ENCODE results near the gene NT5C1B. TPM values are rescaled to one million over a fixed set of nuclear protein-coding genes. Genes with fewer than 3 reads are reported as not detected.

The NT5C1B gene
- total RNA-seq, 1 donor from 2014 or later: not detected

DNA sequence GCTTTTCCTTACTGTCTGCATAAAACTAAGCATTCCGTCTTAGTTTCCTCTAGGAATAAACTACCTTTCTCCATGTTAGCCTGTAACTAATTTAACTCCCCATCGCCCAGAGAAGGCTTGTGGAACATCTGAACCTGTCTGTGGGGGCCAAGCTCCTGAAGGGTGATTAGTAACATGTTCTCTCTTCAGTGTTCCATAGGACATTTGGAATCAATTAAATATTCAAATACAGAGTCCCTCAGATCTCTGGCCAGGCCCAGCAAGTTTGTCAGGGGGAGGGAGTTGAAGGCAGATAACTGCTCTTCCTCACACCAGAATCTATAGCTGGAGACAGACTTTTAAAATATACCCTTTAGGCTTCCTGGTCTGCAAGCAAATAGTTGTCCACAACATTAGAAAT, 37.7 kb downstream of the NT5C1B start:
- DNase-seq (ENCODE audit: low read depth): no peak

DNA sequence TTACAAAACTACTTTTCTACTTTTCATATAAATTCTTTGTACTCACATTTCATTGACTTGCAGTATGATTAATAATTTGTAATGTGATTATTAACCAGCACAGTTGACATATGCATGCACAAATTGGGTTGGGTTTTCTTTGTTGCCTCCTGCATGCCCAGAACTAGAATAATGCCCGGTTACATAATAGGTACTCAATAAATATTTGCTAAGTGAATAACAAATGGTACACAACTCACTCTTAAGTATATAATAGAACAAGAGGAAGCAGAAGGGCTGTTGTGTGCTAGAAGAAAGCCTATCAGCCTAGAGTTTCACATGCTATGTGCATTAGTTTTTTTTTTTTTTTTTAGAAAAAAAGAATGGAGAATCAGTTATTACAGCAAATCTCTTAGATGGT, 38.2 kb downstream of the NT5C1B start:
- DNase-seq (ENCODE audit: low read depth): no peak

DNA sequence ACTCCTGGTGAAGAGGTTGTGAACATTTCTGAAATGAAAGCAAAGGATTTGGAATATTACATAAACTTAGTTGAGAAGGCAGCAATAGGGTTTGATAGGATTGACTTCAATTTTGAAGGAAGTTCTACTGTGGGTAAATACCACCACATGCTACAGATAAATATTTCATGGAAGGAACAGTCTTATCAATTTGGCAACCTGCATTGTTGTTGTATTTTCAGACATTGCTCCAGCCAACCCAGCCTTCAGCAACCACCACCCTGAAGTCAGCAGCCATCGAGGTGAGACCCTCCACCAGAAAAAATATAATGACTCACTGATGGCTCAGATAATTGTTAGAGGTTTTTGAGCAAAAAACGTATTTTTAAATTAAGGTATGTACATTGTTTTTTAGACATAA, 38.9 kb downstream of the NT5C1B start:
- DNase-seq (ENCODE audit: low read depth): no peak

DNA sequence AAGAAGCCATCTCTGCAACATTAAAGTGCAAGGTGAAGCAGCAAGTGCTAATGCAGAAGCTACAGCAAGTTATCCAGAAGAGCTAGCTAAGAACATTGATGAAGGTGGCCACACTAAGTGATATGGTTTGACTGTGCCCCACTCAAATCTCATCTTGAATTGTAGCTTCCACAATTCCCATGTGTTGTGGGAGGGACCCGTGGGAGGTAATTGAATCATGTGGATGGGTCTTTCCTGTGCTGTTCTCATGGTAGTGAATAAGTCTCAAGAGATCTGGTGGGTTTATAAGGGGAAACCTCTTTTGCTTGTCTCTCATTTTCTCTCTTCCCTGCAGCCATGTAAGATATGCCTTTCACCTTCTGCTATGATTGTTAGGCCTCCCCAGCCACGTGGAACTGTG, 40.3 kb downstream of the NT5C1B start:
- DNase-seq (ENCODE audit: low read depth): no peak

DNA sequence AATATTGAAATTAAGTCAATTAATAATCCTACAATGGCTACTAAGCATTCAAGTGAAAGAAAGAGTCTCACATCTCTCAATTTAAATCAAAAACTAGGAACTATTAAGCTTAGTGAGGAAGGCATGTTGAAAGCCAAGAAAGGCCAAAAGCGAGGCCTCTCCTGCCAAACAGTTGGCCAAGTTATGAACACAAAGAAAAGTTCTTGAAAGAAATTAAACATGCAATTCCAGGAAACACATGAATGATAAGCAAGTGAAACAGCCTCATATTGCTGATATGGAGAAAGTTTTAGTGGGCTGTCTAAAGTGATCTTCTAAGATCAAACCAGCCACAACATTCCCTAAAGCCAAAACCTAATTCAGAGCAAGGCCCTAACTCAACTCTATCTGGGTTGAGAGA, 40.7 kb downstream of the NT5C1B start:
- no peak for DNase-seq (ENCODE audit: low read depth)

DNA sequence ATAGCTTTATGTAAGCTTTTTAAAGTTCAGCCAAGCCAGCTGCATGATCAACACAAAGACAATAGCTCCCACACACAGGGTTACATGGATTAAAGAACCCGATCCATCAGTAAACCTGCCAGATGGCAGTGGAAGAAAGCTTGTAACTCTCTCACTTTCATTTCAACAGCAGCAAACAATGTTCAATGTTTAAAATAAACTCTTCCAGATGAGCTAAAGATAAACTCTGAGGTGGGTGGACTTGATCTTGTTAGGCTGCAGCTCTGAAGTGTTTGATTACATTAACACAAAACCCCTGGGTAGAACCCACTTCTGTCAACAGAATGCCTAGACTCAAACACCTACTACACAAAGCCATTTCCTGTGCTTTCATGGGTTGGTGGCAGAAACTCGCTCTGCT, 42.8 kb downstream of the NT5C1B start:
- DNase-seq (ENCODE audit: low read depth): no peak

DNA sequence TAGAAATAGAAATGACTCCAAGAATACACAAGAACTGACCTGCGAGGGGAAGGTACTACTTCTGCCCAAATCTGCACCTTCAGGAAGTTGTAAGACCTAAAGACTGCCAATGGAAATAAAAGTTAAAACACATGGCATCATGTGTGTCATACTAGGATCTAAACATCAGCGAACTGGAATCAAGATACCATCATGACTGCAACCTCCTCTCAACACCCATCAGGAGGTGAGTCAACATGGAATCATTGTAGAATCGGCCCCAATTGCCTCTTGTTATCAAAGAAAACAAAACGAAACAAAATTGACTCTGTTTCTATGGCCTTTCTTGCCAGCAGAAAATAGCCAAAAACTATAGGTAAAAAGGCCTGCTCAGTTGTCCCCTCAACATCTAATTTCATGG, 44.0 kb downstream of the NT5C1B start:
- DNase-seq (ENCODE audit: low read depth): no peak

DNA sequence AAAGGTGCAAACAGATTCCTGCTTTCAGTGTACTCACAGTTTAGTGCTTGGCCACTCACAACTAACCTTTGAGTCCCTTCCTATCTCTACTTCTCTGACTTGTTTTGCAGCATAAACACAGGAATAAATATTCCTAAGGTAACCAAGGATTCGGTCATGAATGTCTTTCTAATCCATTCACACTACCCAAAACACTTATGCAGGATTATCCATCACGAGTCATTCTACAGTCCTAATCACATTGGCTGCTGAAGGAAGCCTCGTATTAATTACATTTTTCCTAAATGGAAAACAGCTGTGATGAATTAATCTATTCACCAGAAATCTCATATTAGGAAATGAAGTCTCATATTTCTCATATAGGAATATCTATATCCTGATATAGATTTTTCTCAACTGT, 45.2 kb downstream of the NT5C1B start:
- no peak for DNase-seq (ENCODE audit: low read depth)

DNA sequence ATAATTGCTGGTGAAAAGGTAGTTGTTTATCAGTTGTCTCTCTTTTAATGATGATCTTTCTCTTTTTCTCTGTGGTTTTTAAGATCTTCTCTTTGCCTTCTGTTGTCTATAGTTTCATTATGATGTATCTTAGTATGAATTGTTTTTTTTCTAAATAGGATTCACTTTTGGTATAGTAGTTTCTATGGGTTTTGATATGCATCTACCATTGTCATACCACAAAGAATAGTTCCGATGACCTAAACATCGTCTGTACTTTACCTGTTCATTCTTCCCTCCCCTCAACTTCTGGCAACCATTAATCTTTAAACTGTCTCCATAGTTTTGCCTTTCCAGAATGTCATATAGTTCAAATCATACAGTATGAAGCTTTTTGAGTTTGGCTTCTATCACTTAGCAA, 48.5 kb downstream of the NT5C1B start:
- DNase-seq (ENCODE audit: low read depth): no peak

DNA sequence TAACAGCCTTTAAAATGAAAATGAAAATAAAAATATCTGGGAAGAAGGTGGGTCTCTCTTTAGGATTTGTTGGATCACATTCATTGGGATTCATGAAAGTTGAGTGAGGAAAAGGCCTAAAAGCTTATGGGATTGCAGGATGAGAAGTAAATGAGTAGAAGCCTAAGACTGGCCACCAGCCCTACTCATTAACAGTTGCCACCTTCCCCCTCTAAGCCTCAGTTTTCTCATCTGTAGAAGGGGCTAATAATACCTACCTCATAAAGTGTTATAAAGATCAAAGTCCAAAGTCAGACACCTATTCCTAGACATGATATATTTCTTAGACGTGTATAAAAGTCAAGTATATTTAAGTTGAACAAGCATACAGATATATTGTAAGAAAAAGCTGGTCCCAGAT, 52.7 kb downstream of the NT5C1B start:
- no peak for DNase-seq (ENCODE audit: low read depth)

DNA sequence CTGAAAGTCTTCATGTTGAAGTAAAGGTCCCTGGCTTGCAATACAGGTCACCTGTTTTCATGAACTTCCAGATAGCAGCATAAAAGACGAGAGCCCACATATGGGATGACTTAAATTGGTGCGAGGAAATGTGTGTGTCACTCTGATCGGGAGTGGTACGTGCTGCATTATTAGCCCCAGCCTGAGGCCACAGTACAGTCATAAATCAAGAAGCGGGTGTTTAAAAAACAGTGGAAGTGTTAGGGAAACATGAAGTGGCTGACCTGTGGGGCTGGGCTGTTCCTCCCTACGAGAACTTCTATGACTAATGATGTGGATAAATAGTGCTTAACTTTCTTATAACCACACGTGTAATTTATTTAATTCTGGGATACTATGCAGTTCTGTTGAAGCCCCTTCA, 53.3 kb downstream of the NT5C1B start:
- no peak for DNase-seq (ENCODE audit: low read depth)

DNA sequence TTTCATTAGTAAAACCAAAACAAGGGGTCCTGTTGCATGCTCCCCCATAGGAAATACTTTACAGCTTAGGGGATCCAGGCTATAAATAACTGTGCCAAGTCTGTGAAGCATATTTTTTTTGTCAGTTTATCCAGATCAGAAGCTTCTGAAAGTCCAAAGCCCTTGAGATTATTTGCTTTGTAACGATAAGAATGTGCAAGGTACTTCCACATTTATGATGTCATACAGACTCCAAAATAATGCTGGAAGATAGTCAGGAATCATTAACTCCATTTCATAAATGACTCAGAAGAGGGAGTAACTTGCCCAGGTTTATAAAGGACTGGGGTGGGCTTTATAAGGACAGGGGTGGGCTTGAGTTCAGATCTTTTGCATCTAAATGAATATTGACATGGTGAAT, 58.2 kb downstream of the NT5C1B start:
- DNase-seq (ENCODE audit: low read depth): no peak

DNA sequence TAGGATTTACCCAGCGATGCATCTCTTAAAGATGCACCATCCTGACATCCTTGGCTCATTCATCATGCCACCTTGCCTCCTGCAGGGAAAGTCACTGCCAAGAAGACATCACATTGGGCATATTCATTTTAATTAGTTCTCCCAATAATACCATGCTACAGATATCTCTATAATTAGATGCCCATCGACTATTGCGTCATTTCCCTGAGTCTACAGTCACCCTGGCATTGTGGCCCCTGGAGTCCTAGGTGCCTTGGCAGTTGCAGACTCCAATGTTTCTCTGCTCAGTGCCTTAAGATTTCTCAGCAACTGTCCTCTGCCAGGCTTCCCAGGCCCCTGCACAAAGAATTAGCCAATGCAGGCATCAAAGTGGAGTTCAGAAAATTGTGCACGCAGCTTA, 61.5 kb downstream of the NT5C1B start:
- DNase-seq (ENCODE audit: low read depth): no peak

DNA sequence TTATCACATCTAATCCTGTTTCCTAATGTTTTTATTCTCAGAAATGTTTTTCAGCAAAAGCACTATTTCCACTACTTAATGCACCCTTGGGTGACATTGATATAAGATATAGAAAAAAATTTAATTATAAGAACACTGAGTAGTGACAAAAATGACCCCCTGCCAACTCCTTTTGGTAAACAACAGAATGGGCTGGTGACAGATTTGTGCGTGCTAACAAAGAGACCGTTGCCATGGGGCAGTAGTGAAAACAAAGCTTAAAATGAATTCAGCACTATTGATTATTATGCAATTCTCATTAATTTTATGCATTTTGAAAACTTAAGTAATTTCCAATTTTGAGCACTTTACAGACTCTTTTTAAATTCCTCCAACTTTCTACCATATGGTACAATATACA, 62.0 kb downstream of the NT5C1B start:
- DNase-seq (ENCODE audit: low read depth): no peak

DNA sequence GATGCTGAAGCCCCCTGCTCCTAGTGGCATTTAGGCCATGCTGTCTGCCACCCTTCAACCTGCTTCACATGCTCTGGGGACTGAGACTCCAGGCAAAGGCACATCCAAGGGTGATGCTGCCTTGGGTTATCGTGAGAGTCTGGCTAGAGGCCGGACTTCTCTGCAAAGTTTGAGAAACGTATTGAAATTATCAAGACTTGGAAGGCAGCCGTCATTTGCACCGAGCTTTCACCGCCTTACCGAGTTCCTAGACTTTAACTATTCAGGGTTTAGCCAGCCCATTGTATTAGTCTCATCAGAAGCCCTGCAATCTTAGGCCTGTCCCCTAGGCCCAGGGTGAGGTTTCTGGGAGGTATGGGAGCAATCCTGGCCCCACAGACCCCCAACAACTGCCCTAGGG, 62.9 kb downstream of the NT5C1B start:
- no peak for DNase-seq (ENCODE audit: low read depth)

DNA sequence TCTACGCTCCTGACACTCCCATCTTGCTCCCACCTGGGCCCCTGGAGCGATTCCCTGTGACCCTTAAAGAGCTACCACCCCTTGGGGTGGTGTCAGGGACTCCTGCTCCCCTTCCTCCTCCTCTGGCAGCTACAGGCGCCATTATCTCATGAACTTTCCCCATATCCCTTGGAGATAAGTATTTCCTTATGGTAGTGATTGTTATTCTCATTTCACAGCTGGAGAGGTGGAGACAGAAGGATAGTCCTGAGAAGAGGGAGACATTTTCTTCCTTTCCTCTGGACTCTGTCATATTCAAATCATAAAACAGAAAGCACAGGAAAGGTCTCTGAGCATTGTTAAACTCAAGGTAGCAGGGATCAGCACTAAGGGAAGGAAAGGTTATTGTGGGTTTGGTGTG, 63.5 kb downstream of the NT5C1B start:
- no peak for DNase-seq (ENCODE audit: low read depth)

DNA sequence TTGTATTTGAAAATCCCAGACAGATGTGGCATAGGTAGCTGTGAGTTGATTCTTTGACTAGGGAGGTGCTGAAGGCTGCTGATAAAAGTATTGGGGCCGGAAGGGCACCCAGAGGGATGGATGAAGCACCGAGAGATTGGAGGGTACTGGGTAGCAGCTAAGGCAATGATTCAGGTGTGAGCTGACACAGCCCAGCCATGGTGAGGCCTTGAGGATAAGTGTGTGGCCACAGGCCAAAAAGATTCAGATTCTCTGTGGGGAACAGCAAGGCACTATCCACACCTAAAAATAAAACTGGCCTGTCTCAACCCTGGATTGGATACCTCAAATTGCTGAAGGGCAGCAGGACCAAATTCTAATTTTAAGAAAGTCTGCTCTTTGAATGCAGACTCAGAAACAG, 64.1 kb downstream of the NT5C1B start:
- DNase-seq (ENCODE audit: low read depth): peak; percentile 58

DNA sequence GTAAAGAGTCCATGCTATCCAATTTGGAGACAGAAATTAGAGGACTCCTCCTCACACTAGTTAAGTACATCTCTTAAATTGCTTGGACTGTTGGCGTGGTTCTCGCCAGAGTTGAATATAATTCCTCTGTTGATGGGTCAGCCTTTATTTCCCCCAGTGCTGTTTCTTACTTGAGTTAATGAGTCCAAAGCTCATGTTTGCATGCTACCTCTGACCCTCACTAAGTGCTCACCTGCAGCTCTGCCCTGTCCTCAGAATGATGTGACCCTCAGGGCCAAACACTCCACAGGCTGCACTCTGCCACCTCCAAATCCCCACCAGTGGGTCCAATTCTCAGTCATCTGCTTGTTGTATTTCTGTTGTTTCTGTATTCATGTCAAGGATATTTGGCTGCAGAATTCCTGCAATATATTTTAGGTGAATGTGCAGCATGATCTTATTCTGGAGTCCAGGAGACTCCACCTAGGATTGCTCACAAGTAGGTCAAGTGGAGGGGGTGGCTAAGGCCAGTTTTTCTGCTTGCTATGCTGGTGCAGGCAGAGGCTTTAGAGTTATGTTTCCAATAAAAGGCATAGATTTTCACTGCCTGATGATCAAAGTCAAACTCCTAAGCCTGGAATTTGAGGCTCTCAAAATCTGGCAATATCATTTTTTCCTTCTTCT, 66.8 kb downstream of the NT5C1B start:
- no peak for DNase-seq (ENCODE audit: low read depth)

DNA sequence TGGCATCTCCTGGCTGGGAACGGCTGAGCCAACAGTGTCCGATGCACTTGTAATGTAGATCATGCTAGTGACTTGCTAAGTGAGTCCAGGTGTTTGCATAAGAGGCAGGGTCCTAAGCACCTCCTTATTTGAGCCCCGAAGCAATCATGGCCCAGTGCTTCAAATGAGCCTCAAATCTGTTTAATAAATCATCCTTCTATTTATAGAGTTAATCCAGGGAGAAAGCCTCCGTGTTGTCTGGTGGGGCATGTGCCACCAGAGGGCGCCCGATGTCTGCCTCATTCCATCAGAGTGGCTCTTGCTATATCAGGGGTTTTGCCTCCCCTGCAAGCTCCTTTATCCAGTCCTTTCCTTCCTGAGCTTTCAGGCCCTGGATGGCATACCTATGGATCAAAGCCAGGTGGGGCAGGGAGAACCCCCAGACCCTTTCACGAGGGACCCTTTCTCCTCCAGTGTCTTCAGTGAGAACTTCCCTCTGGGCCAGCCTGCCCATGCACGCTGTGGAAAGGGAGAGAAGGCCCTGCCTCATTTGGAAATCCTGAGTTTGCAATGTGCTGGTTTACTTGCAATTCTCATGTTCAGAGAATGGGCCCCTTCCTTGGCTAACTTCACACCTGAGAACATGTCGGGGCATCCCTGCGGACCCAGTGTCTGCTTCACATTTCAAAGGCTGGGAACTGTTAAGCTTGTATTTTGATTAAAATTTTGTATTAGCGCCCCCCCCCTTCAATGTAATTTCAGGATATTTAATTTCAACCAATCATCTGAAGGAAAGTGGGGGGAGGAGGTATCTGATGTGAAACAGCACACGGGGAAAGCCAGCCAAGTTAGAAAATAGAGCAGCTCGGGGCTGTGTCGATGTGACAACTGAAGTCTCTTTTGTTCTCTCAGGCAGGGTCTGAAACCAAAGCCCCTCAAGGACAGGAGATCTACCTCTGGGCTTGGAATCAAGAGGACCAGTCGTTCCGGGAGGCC, 68.6 kb downstream of the NT5C1B start:
- peak; percentile 86 for DNase-seq (ENCODE audit: low read depth)

DNA sequence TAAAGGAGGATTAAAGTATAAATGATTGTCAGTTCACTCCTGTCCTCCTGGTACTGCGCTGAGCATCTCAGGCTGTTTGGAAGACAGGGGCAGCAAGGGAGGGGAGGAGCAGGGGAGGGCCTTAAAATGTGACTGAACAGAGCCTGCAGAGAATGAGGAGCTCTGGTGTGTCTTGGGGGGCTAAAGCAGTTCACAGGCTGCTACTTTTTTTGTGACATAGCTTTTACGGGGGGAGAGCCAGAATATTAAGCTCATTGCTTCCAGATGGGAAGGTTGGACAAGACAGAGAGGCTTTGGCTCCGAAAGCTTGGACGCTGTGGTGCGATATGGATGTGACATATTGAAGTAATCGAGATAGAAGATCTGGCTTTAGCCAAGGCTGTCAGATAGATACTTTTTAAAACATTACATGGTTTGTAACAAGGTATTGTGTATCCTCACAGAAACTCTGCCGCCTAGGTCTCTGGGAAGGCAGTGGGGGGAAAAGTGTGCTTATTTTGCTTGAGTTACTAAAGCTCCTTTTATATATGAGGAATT, 69.4 kb downstream of the NT5C1B start:
- no peak for DNase-seq (ENCODE audit: low read depth)

DNA sequence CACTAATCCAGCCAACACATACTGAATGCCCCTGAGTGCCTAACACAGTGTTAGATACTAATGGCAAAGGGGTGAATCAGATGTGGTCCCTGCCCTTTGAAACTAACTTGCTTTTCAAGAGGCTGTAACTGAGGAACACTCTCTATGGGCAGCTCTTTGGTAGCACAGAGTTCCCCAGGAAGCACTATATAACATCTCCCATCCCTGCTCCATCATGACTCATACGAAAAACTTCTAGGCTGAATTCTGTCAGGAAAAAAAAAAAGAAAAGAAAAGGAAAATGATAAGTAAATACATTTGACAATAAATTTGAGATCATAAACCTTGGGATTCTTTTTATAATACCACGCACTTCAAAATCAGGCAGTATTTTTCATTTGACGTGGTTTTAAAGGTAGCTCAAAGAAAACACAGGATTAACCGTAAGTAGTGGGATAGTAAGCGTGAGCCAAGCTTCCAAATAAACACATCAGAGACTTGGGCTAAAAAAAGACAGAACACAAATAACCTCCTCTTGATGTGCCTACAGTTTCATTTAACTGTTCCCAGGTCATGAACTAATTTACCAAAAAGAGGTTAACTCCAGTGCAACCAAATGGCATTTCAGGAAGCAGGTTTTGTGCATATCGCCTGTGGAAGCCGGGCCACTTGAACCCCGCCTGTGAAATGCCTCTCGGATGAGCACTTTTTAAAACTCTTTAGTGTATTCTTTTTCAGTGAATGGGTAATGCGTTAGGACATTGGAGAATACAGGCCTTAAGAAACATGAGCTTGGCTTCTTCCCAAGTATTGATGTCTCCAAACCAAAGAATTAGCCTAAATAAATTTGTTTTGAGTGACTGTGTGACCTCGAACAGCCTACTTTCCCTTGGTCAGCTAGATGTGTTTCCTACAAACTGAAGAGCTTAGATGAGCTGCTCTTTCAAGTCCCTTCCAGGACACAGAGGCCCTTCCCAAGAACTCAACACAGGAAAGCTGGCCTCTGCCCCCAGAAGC, 71.0 kb downstream of the NT5C1B start:
- DNase-seq (ENCODE audit: low read depth): peak; percentile 37

Measured in myocyte (in vitro differentiated cells).